GM23338 (cell line): Measurements from ENCODE around the gene INTS2.

Source experiments
- CREB1 ChIP-seq: fragments of 250-450 bp; sonication (Bioruptor Pico); IDR thresholded peaks from 2 replicates; pipeline ENCODE4 v1.5.0; 2020; ENCODE audit warnings: low read depth, mild to moderate bottlenecking, moderate library complexity
- CTCF ChIP-seq, 2 experiments: fragments of 200-600 bp in 1 of 2; sonication (generic) in 1 of 2; conservative IDR thresholded peaks; 2 replicates each; pipeline versions ENCODE4 v1.5.1 to v1.6.1; 2016 to 2017; ENCODE audit warnings: antibody characterized with exemption in 2 of 2, low read depth in 2 of 2, mild to moderate bottlenecking in 2 of 2, moderate library complexity in 1 of 2
- EZH2 ChIP-seq: fragments of 200-600 bp; sonication (generic); IDR thresholded peaks from one replicate; pipeline ENCODE4 v1.8.0; 2017; ENCODE audit warnings: antibody characterized with exemption, mild to moderate bottlenecking, low read depth; ENCODE audit not compliant: unreplicated experiment
- EZH2phosphoT487 ChIP-seq: fragments of 200-600 bp; sonication (generic); IDR thresholded peaks from one replicate; pipeline ENCODE4 v1.8.1; 2018; ENCODE audit warnings: antibody characterized with exemption; ENCODE audit not compliant: unreplicated experiment
- JUNB ChIP-seq: IDR thresholded peaks from one replicate; pipeline ENCODE4 v1.6.1; 2016; ENCODE audit warnings: antibody characterized with exemption; ENCODE audit not compliant: unreplicated experiment
- NANOG ChIP-seq: IDR thresholded peaks from 2 replicates; pipeline ENCODE4 v1.6.1; 2016; ENCODE audit warnings: antibody characterized with exemption, borderline replicate concordance
- POLR2AphosphoS5 ChIP-seq: IDR thresholded peaks from 2 replicates; pipeline ENCODE4 v1.6.1; 2016; ENCODE audit warnings: antibody characterized with exemption, low read depth
- STAT1 ChIP-seq: IDR thresholded peaks from one replicate; pipeline ENCODE4 v1.6.1; 2016; ENCODE audit warnings: antibody characterized with exemption; ENCODE audit not compliant: unreplicated experiment
- ZNF331 ChIP-seq: fragments of 250-450 bp; sonication (Bioruptor Pico); IDR thresholded peaks from 2 replicates; pipeline ENCODE4 v1.5.0; 2020; ENCODE audit warnings: low read depth, mild to moderate bottlenecking, moderate library complexity
- TF ChIP-seq, protein P1 (sequence below): IDR thresholded peaks from one replicate; pipeline ENCODE4 v1.6.1; 2018; ENCODE audit warnings: antibody characterized with exemption; ENCODE audit not compliant: unreplicated experiment

GRCh38 chr17:61827649-61828395 lies 100.0 kb downstream of the INTS2 start:
- TF ChIP-seq EZH2phosphoT487 (no peak), CTCF (conservative IDR thresholded peaks at IDR 0.05; ENCODE audit: low read depth in 2 of 2) (no peak), POLR2AphosphoS5 (no peak), EZH2 (no peak), JUNB (no peak), STAT1 (no peak), CREB1 (no peak), ZNF331 (CRISPR knock-in tag) (no peak), NANOG (no peak)
- TF ChIP-seq, protein P1, sequence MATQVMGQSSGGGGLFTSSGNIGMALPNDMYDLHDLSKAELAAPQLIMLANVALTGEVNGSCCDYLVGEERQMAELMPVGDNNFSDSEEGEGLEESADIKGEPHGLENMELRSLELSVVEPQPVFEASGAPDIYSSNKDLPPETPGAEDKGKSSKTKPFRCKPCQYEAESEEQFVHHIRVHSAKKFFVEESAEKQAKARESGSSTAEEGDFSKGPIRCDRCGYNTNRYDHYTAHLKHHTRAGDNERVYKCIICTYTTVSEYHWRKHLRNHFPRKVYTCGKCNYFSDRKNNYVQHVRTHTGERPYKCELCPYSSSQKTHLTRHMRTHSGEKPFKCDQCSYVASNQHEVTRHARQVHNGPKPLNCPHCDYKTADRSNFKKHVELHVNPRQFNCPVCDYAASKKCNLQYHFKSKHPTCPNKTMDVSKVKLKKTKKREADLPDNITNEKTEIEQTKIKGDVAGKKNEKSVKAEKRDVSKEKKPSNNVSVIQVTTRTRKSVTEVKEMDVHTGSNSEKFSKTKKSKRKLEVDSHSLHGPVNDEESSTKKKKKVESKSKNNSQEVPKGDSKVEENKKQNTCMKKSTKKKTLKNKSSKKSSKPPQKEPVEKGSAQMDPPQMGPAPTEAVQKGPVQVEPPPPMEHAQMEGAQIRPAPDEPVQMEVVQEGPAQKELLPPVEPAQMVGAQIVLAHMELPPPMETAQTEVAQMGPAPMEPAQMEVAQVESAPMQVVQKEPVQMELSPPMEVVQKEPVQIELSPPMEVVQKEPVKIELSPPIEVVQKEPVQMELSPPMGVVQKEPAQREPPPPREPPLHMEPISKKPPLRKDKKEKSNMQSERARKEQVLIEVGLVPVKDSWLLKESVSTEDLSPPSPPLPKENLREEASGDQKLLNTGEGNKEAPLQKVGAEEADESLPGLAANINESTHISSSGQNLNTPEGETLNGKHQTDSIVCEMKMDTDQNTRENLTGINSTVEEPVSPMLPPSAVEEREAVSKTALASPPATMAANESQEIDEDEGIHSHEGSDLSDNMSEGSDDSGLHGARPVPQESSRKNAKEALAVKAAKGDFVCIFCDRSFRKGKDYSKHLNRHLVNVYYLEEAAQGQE = no peak
